PC-9 (cell line): ENCODE measurements around the gene CAT.

Experiments
- CTCF ChIP-seq: fragments of 200-600 bp; sonication (generic); conservative IDR thresholded peaks from 2 replicates; pipeline ENCODE4 v1.6.1; 2017; ENCODE audit warnings: mixed run types, antibody characterized with exemption, mild to moderate bottlenecking, moderate library complexity
- EZH2 ChIP-seq: fragments of 200-600 bp; sonication (generic); IDR thresholded peaks from 2 replicates; pipeline ENCODE4 v1.8.0; 2017; ENCODE audit warnings: antibody characterized with exemption, low read depth

GRCh38 chr11:34458525-34458924 lies 19.8 kb downstream of the CAT start:
- TF ChIP-seq CTCF = no peak
- no peak for TF ChIP-seq EZH2
